Urinary bladder (tissue), 4 donors: Measurements from ENCODE around the gene NAPA. TPM values are rescaled to one million over a fixed set of nuclear protein-coding genes. Genes with fewer than 3 reads are reported as not detected.

Source experiments
- DNase-seq: peaks from one replicate; pipeline ENCODE4 v3.0.0-alpha.2; 2015; ENCODE audit errors: extremely low spot score
- H3K27ac ChIP-seq: one replicate; pipeline ENCODE4 v1.5.1; 2013; ENCODE audit warnings: low read depth, mild to moderate bottlenecking, moderate library complexity
- H3K36me3 ChIP-seq: one replicate; pipeline ENCODE4 v1.6.1; 2013; ENCODE audit warnings: mild to moderate bottlenecking, moderate library complexity; ENCODE audit not compliant: insufficient read depth
- H3K4me1 ChIP-seq: one replicate; pipeline ENCODE4 v1.6.1; 2013; ENCODE audit warnings: mild to moderate bottlenecking, moderate library complexity; ENCODE audit not compliant: insufficient read depth
- H3K4me3 ChIP-seq: one replicate; pipeline ENCODE4 v1.5.1; 2013; ENCODE audit warnings: low read depth, low read length
- WGBS: extraction: QIAGEN DNeasy Blood & Tissue Kit; methylation state at CpG from one replicate; pipeline ENCODE4 v1.1.7; 2013; 5-methylcytosine and 5-hydroxymethylcytosine counted together
- polyA plus RNA-seq: library from polyadenylated mRNA; stranded (reverse); fragments of 200-250 nt; gene quantifications from one replicate; pipeline ENCODE4 v1.2.3, GENCODE V29; 2013
- total RNA-seq: library from RNA; depleted of rRNA; stranded (reverse); fragments of >200 nt; gene quantifications from one replicate; pipeline ENCODE4 v1.2.3, GENCODE V29; 2014
- donor health status: healthy with polysubstance abuse.
- donor health status: healthy.

NAPA gene
- total and polyA plus RNA-seq, 2 donors: 33.4 to 107 TPM

- WGBS: 3% methylated on average over 40 of the region's 40 CpGs
- Histone ChIP-seq H3K4me3 (peak overlapping the region; percentile 80), H3K4me1 (no peaks in the 10 kb centered on the region), H3K36me3 (no peaks in the 10 kb centered on the region), H3K27ac (peak overlapping the region; percentile 82)
- no peak for DNase-seq
These were observed 553 bp downstream of the NAPA start for GRCh38 chr19:47514151-47514868.

GRCh38 chr19:47512948-47513319, 1.9 kb downstream of the NAPA start:
- H3K27ac ChIP-seq: peak overlapping the region; percentile 87
- H3K36me3 ChIP-seq: no peaks in the 10 kb centered on the region
- H3K4me1 ChIP-seq: no peaks in the 10 kb centered on the region
- DNase-seq: no peak
- no peak overlapping the region for H3K4me3 ChIP-seq
- 70% methylated on average over 8 of the region's 8 CpGs for WGBS

- DNase-seq: peak; percentile 26
- Histone ChIP-seq H3K4me1 (no peaks in the 10 kb centered on the region), H3K4me3 (no peak overlapping the region), H3K27ac (peak overlapping the region; percentile 87), H3K36me3 (no peaks in the 10 kb centered on the region)
- WGBS: 58% methylated on average over 11 of the region's 11 CpGs
These were observed 2.5 kb downstream of the NAPA start for GRCh38 chr19:47512183-47512947.

- H3K36me3 ChIP-seq: no peaks in the 10 kb centered on the region
- DNase-seq: no peak
- H3K4me3 ChIP-seq: no peak overlapping the region
- no peaks in the 10 kb centered on the region for H3K4me1 ChIP-seq
- WGBS: 70% methylated on average over 7 of the region's 7 CpGs
- peak overlapping the region; percentile 58 for H3K27ac ChIP-seq
These were observed 3.2 kb downstream of the NAPA start for GRCh38 chr19:47511681-47512080.

GRCh38 chr19:47511128-47511517, 3.7 kb downstream of the NAPA start:
- Histone ChIP-seq H3K4me1 (no peaks in the 10 kb centered on the region), H3K36me3 (no peaks in the 10 kb centered on the region), H3K4me3 (no peak overlapping the region), H3K27ac (no peak overlapping the region)
- no peak for DNase-seq
- WGBS: 66% methylated on average over 6 of the region's 6 CpGs

GRCh38 chr19:47510516-47511127, 4.2 kb downstream of the NAPA start:
- H3K4me1 ChIP-seq: no peaks in the 10 kb centered on the region
- no peak overlapping the region for H3K4me3 ChIP-seq
- H3K27ac ChIP-seq: no peak overlapping the region
- no peaks in the 10 kb centered on the region for H3K36me3 ChIP-seq
- 71% methylated on average over 12 of the region's 12 CpGs for WGBS
- no peak for DNase-seq

GRCh38 chr19:47509973-47510372, 4.9 kb downstream of the NAPA start:
- Histone ChIP-seq H3K4me1 (no peaks in the 10 kb centered on the region), H3K27ac (no peak overlapping the region), H3K36me3 (no peaks in the 10 kb centered on the region), H3K4me3 (no peak overlapping the region)
- 73% methylated on average over 8 of the region's 8 CpGs for whole genome bisulfite sequencing
- DNase-seq: no peak

GRCh38 chr19:47509170-47509847, 5.6 kb downstream of the NAPA start:
- WGBS: 84% methylated on average over 20 of the region's 20 CpGs
- DNase-seq: no peak
- H3K4me1 ChIP-seq: no peaks in the 10 kb centered on the region
- H3K27ac ChIP-seq: no peak overlapping the region
- no peak overlapping the region for H3K4me3 ChIP-seq
- H3K36me3 ChIP-seq: no peaks in the 10 kb centered on the region

- WGBS: 92% methylated on average over 5 of the region's 5 CpGs
- H3K4me1 ChIP-seq: no peaks in the 10 kb centered on the region
These were observed 6.1 kb downstream of the NAPA start for GRCh38 chr19:47508721-47509120.

GRCh38 chr19:47507924-47508553, 6.8 kb downstream of the NAPA start:
- Histone ChIP-seq H3K4me3 (no peak overlapping the region), H3K4me1 (no peaks in the 10 kb centered on the region), H3K27ac (no peak overlapping the region), H3K36me3 (no peaks in the 10 kb centered on the region)
- 71% methylated on average over 11 of the region's 11 CpGs for WGBS
- DNase-seq: no peak

More at GRCh38 chr19:47508721-47509120, 6.1 kb downstream of the NAPA start:
- DNase-seq: no peak
- Histone ChIP-seq H3K36me3 (no peaks in the 10 kb centered on the region), H3K4me3 (no peak overlapping the region), H3K27ac (no peak overlapping the region)

GRCh38 chr19:47507012-47507411, 7.9 kb downstream of the NAPA start:
- Histone ChIP-seq H3K27ac (no peak overlapping the region), H3K4me1 (no peaks in the 10 kb centered on the region), H3K36me3 (no peaks in the 10 kb centered on the region), H3K4me3 (no peak overlapping the region)
- DNase-seq: no peak
- 63% methylated on average over 6 of the region's 6 CpGs for WGBS

GRCh38 chr19:47506459-47506858, 8.4 kb downstream of the NAPA start:
- 76% methylated on average over 8 of the region's 8 CpGs for WGBS
- no peak for DNase-seq
- Histone ChIP-seq H3K27ac (no peak overlapping the region), H3K4me1 (no peaks in the 10 kb centered on the region), H3K36me3 (no peaks in the 10 kb centered on the region), H3K4me3 (no peak overlapping the region)

GRCh38 chr19:47505506-47505905, 9.4 kb downstream of the NAPA start:
- Histone ChIP-seq H3K36me3 (no peaks in the 10 kb centered on the region), H3K4me3 (no peak overlapping the region), H3K4me1 (no peaks in the 10 kb centered on the region), H3K27ac (no peak overlapping the region)
- WGBS: 97% methylated on average over 6 of the region's 6 CpGs
- no peak for DNase-seq
